HepG2 (cell line): Measurements from ENCODE around the gene EPB41L2. TPM values are rescaled to one million over a fixed set of nuclear protein-coding genes. Genes with fewer than 3 reads are reported as not detected.

Experiments
- ATAC-seq: fragments of 200-7000 bp; cut with Tn5 transposase; 3 replicates; pipeline ENCODE4 v1.9.1; 2020; ENCODE audit warnings: mild to moderate bottlenecking, moderate library complexity
- BruUV-seq: library from RNA; stranded (reverse); fragments of 400-500 nt; replicated peaks from 2 replicates; lab custom pipeline; 2021; lab: Mats Ljungman, UMichigan
- CTCF ChIA-PET: fragments of 300-600 bp; formaldehyde crosslinking; extraction: SDS; loops from one replicate; lab custom pipeline; 2021; ENCODE audit warnings: low total read pairs, inconsistent platforms, low intra/inter-chr PET ratio; lab: Yijun Ruan, JAX
- POLR2A ChIA-PET: fragments of 350-600 bp; sonication (Branson Sonifier 250); formaldehyde crosslinking; loops from one replicate; lab custom pipeline; 2020; ENCODE audit warnings: antibody characterized with exemption, inconsistent platforms; lab: Yijun Ruan, JAX
- DNase-seq: peaks from one replicate; pipeline ENCODE4 v3.0.0-alpha.2; 2015; ENCODE audit warnings: low spot score
- FAIRE-seq: peaks from 3 replicates; lab custom pipeline; 2011; peaks lifted over from hg19 to GRCh38; lab: Jason Lieb, UNC
- H2AFZ ChIP-seq: one replicate; pipeline ENCODE4 v1.6.1; 2011; ENCODE audit warnings: low read length, inconsistent platforms
- H3K27ac ChIP-seq: fragments of 300-600 bp; 3 replicates; pipeline ENCODE4 v1.8.0; 2011; ENCODE audit warnings: mixed run types, mild to moderate bottlenecking, mixed read lengths, low read length, inconsistent platforms; ENCODE audit not compliant: insufficient read depth; ENCODE audit errors: extremely low read length
- H3K27me3 ChIP-seq, 2 experiments: fragments of 200-600 bp in 1 of 2; 2 replicates in 1 of 2; 3 replicates in 1 of 2; pipeline versions ENCODE4 v1.6.0 to v1.8.0; 2011; ENCODE audit warnings: low read length in 2 of 2, mild to moderate bottlenecking in 2 of 2, moderate library complexity in 2 of 2, inconsistent platforms in 1 of 2; ENCODE audit not compliant: insufficient read depth in 2 of 2, control insufficient read depth in 1 of 2
- H3K36me3 ChIP-seq, 2 experiments: fragments of 200-600 bp in 1 of 2; replicated peaks in 1 of 2; 2 replicates in 1 of 2; 3 replicates in 1 of 2; pipeline versions ENCODE4 v1.5.1 to v1.8.0; 2011; ENCODE audit warnings: low read length in 2 of 2, inconsistent platforms in 1 of 2; ENCODE audit not compliant: insufficient read depth in 2 of 2, control insufficient read depth in 1 of 2
- H3K4me1 ChIP-seq: 2 replicates; pipeline ENCODE4 v1.5.1; 2012; ENCODE audit warnings: low read length, inconsistent platforms; ENCODE audit not compliant: insufficient read depth
- H3K4me2 ChIP-seq: 2 replicates; pipeline ENCODE4 v1.6.0; 2011; ENCODE audit warnings: low read depth, low read length, inconsistent platforms
- H3K4me3 ChIP-seq, 3 experiments: fragments of 200-600 bp in 1 of 3; sonication (generic), shearing (Covaris generic) in 1 of 3; replicated peaks in 1 of 3; 2 replicates each; pipeline ENCODE4 v1.5.1; 2011 to 2016; ENCODE audit warnings: low read length in 3 of 3, inconsistent platforms in 2 of 3, low read depth in 2 of 3, mild to moderate bottlenecking in 2 of 3, control low read depth in 1 of 3, mixed read lengths in 1 of 3; ENCODE audit not compliant: insufficient read depth in 1 of 3
- H3K79me2 ChIP-seq: one replicate; pipeline ENCODE4 v1.6.1; 2011; ENCODE audit warnings: low read length, inconsistent platforms; ENCODE audit not compliant: insufficient read depth
- H3K9ac ChIP-seq: 2 replicates; pipeline ENCODE4 v1.6.0; 2011; ENCODE audit warnings: mild to moderate bottlenecking, low read depth, low read length, inconsistent platforms; ENCODE audit not compliant: insufficient read depth
- H3K9me3 ChIP-seq: 2 replicates; pipeline ENCODE4 v1.5.1; 2012; ENCODE audit warnings: mild to moderate bottlenecking, low read length
- H4K20me1 ChIP-seq: 2 replicates; pipeline ENCODE4 v1.6.0; 2011; ENCODE audit warnings: inconsistent platforms, mild to moderate bottlenecking, low read length, moderate library complexity; ENCODE audit not compliant: insufficient read depth
- ARNT2 ChIP-seq: sonication (generic); formaldehyde crosslinking; IDR thresholded peaks from 2 replicates; pipeline ENCODE4 v1.8.0; 2022; ENCODE audit warnings: mild to moderate bottlenecking, low read depth, missing genetic modification reagents, moderate library complexity
- CHD2 ChIP-seq: IDR thresholded peaks from 2 replicates; pipeline ENCODE4 v1.6.1; 2011; ENCODE audit warnings: low read depth, low read length, improper control_type of control experiment
- KDM1A ChIP-seq: IDR thresholded peaks from 2 replicates; pipeline ENCODE4 v1.6.1; 2016; ENCODE audit warnings: missing compliant biosample characterization
- SMARCC2 ChIP-seq: fragments of 450-650 bp; IDR thresholded peaks from 2 replicates; pipeline ENCODE4 v1.6.1; 2017; ENCODE audit warnings: antibody characterized with exemption, mild to moderate bottlenecking
- SOX6 ChIP-seq, 2 experiments: fragments of 450-650 bp in 1 of 2; sonication (generic) in 1 of 2; formaldehyde crosslinking in 1 of 2; IDR thresholded peaks; 2 replicates each; pipeline versions ENCODE4 v1.4.0 to v1.6.1; 2017 to 2020; ENCODE audit warnings: antibody characterized with exemption in 1 of 2, mild to moderate bottlenecking in 1 of 2, missing genetic modification reagents in 1 of 2
- ZBTB7A ChIP-seq: sonication (generic); formaldehyde crosslinking; IDR thresholded peaks from 2 replicates; pipeline ENCODE4 v1.8.0; 2022; ENCODE audit warnings: mild to moderate bottlenecking, missing genetic modification reagents
- ZFP82 ChIP-seq: sonication (generic); formaldehyde crosslinking; IDR thresholded peaks from 2 replicates; pipeline ENCODE4 v1.5.1; 2020; ENCODE audit warnings: mild to moderate bottlenecking, missing genetic modification reagents, borderline replicate concordance
- ZKSCAN5 ChIP-seq: sonication (generic); formaldehyde crosslinking; IDR thresholded peaks from 2 replicates; pipeline ENCODE4 v1.5.1; 2020; ENCODE audit warnings: mild to moderate bottlenecking, missing genetic modification reagents
- ZNF326 ChIP-seq: sonication (generic); formaldehyde crosslinking; IDR thresholded peaks from 2 replicates; pipeline ENCODE4 v1.4.0; 2020; ENCODE audit warnings: missing genetic modification reagents, borderline replicate concordance
- ZNF629 ChIP-seq: sonication (generic); formaldehyde crosslinking; conservative IDR thresholded peaks from 2 replicates; pipeline ENCODE4 v1.5.0; 2020; ENCODE audit warnings: missing genetic modification reagents
- ZNF788 ChIP-seq: sonication (generic); formaldehyde crosslinking; IDR thresholded peaks from 2 replicates; pipeline ENCODE4 v1.5.0; 2020; ENCODE audit warnings: mild to moderate bottlenecking, missing genetic modification reagents, borderline replicate concordance
- WGBS: methylation state at CpG from one replicate; pipeline ENCODE4 v1.1.6; 2017; ENCODE audit warnings: low lambda C conversion rate; 5-methylcytosine and 5-hydroxymethylcytosine counted together
- in situ Hi-C: cut with HindIII; loops from 2 replicates; pipeline ENCODE4 v1.10.0; 2017; ENCODE audit warnings: low pct_unique_long_range_greater_than_20kb; ENCODE audit not compliant: extremely low pct_ligation_motif_present
- intact Hi-C: fragments of 100-400 bp; cut with micrococcal nuclease; formaldehyde crosslinking; loops from one replicate; pipeline ENCODE4 v1.10.0; 2022; ENCODE audit not compliant: unreplicated experiment
- polyA plus RNA-seq, 8 experiments: library from polyadenylated mRNA; depleted of rRNA in 3 of 8; stranded (reverse) in 7 of 8; unstranded in 1 of 8; fragments of >200 nt; fragmentation: Illumina TruSeq in 4 of 8; extraction: Trizol in 4 of 8; gene quantifications; 2 replicates each; pipeline versions ENCODE4 v1.2.1 to v1.2.3, GENCODE V29; 2011 to 2016; ENCODE audit warnings: low read depth in 4 of 8, missing spikeins in 1 of 8, mixed read lengths in 1 of 8; ENCODE audit not compliant: insufficient read depth in 1 of 8
- total RNA-seq, 5 experiments: library from RNA; depleted of rRNA; stranded (reverse); fragments of >200 nt; fragmentation: Illumina TruSeq; extraction: Trizol; gene quantifications; 2 replicates each; pipeline ENCODE4 v1.2.3, GENCODE V29; 2016; ENCODE audit warnings: low read depth in 1 of 5
- TF ChIP-seq, protein P1 (sequence below): sonication (generic); formaldehyde crosslinking; IDR thresholded peaks from 2 replicates; pipeline ENCODE4 v1.4.0; 2020; ENCODE audit warnings: missing genetic modification reagents
- TF ChIP-seq, protein P2 (sequence below): sonication (generic); formaldehyde crosslinking; IDR thresholded peaks from 2 replicates; pipeline ENCODE4 v1.5.1; 2020; ENCODE audit warnings: missing genetic modification reagents, mild to moderate bottlenecking, borderline replicate concordance
- TF ChIP-seq, protein P3 (sequence below): sonication (generic); formaldehyde crosslinking; IDR thresholded peaks from 2 replicates; pipeline ENCODE4 v1.4.0; 2020; ENCODE audit warnings: missing genetic modification reagents, low read depth, mild to moderate bottlenecking, borderline replicate concordance
- TF ChIP-seq, protein P4 (sequence below): IDR thresholded peaks from 2 replicates; pipeline ENCODE4 v1.6.1; 2012; ENCODE audit warnings: low read length, improper control_type of control experiment

EPB41L2 gene
- total and polyA plus RNA-seq, 2 of the 13 experiments (the other 11 are each of a cell fraction or from before 2014, with no cell fraction given), result 41.7 to 56.4 TPM

DNA sequence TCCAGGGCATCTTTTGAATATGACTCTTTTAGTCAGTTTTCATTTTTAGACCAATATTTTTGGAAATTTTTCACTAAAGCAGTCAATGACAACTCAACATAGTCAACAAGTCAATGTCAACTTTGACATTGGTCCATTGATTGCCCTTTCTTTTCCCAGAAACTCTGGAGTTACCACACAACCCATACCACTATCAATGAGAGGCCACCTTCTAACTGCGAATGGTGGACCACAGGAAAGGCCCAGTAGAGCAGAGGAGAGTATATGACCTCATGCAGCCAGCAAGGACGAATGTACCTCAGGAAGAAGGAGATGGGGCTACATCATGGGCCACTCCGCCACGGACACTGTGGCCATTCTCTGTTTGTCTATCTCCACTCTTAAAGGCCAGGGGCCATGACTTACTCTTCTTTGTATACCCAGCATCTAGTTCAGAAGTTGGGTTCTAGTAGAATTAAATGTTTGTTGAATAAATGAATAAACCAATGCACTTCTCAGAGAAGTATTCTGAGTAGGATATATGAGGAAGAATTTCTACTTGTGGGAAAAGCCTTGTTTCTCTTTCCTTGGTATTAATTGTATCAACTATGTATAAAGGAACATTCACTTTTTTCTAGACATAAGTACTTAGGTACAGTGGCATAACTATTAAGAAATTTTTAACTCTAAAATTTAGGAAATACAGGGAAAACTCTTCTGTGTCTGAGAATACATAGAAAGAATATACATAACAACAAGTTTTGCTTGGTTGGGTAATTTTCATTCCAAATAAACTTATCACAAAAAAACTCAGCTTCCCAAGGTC is 236.4 kb downstream of the EPB41L2 start:
- in situ Hi-C loops, result no loop called here
- Histone ChIP-seq H3K4me1 (peaks cover 94% of the 10 kb centered on the region), H3K27ac (peak overlapping the region; percentile 95), H4K20me1 (no peaks in the 10 kb centered on the region), H2AFZ (no peak overlapping the region), H3K4me2 (peak overlapping the region; percentile 95), H3K9me3 (no peaks in the 10 kb centered on the region), H3K79me2 (peaks cover 44% of the 10 kb centered on the region), H3K9ac (peak overlapping the region; percentile 92; the same call in 1 of the 2 replicates), H3K27me3 (no peaks in the 10 kb centered on the region; a peak in 1 of 5 replicates), H3K36me3 (peaks cover 2 to 13% of the 10 kb centered on the region in 2 experiments; a peak in 4 of 5 replicates), H3K4me3 (peak overlapping the region; percentile 66 to 83 (median 81))
- ChIA-PET POLR2A (interaction anchor here (0.6 to 5.3 kb wide), 21 partner anchors 10 to 1125 kb away, joined by 3 to 175 read pairs (median 4); no protein-coding TSS in a partner anchor), CTCF (no interaction called here)
- 35% methylated on average over 4 of the region's 4 CpGs for WGBS
- TSS peak; percentile 89 for BruUV-seq
- DNase-seq (no peak), FAIRE-seq (no peak), ATAC-seq (peak; percentile 44)
- intact Hi-C loops, result loop anchor here (1.0 to 5.0 kb wide), 4 partner anchors 11 to 504 kb away; no protein-coding TSS in a partner anchor
- TF ChIP-seq KDM1A (CRISPR knock-in tag) (no peak), ZNF788 (CRISPR knock-in tag) (no peak), ARNT2 (CRISPR knock-in tag) (no peak), ZBTB7A (CRISPR knock-in tag) (no peak), ZNF629 (no peak), SOX6 (IDR thresholded peaks at IDR 0.05) (no peak), SOX6 (CRISPR knock-in tag; IDR thresholded peaks at IDR 0.05) (no peak), ZNF326 (CRISPR knock-in tag) (no peak), CHD2 (no peak), ZKSCAN5 (CRISPR knock-in tag) (no peak), SMARCC2 (no peak), ZFP82 (CRISPR knock-in tag) (no peak)
- TF ChIP-seq, protein P1, sequence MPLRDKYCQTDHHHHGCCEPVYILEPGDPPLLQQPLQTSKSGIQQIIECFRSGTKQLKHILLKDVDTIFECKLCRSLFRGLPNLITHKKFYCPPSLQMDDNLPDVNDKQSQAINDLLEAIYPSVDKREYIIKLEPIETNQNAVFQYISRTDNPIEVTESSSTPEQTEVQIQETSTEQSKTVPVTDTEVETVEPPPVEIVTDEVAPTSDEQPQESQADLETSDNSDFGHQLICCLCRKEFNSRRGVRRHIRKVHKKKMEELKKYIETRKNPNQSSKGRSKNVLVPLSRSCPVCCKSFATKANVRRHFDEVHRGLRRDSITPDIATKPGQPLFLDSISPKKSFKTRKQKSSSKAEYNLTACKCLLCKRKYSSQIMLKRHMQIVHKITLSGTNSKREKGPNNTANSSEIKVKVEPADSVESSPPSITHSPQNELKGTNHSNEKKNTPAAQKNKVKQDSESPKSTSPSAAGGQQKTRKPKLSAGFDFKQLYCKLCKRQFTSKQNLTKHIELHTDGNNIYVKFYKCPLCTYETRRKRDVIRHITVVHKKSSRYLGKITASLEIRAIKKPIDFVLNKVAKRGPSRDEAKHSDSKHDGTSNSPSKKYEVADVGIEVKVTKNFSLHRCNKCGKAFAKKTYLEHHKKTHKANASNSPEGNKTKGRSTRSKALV (CRISPR knock-in tag), result no peak
- TF ChIP-seq, protein P2, sequence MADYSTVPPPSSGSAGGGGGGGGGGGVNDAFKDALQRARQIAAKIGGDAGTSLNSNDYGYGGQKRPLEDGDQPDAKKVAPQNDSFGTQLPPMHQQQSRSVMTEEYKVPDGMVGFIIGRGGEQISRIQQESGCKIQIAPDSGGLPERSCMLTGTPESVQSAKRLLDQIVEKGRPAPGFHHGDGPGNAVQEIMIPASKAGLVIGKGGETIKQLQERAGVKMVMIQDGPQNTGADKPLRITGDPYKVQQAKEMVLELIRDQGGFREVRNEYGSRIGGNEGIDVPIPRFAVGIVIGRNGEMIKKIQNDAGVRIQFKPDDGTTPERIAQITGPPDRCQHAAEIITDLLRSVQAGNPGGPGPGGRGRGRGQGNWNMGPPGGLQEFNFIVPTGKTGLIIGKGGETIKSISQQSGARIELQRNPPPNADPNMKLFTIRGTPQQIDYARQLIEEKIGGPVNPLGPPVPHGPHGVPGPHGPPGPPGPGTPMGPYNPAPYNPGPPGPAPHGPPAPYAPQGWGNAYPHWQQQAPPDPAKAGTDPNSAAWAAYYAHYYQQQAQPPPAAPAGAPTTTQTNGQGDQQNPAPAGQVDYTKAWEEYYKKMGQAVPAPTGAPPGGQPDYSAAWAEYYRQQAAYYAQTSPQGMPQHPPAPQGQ (CRISPR knock-in tag), result no peak
- TF ChIP-seq, protein P3, sequence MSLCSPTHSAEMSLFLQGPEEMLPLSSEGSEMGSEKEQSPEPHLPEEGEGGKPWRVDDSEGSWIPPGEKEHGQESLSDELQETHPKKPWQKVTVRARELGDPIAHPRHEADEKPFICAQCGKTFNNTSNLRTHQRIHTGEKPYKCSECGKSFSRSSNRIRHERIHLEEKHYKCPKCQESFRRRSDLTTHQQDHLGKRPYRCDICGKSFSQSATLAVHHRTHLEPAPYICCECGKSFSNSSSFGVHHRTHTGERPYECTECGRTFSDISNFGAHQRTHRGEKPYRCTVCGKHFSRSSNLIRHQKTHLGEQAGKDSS (CRISPR knock-in tag), result no peak
- TF ChIP-seq, protein P4, sequence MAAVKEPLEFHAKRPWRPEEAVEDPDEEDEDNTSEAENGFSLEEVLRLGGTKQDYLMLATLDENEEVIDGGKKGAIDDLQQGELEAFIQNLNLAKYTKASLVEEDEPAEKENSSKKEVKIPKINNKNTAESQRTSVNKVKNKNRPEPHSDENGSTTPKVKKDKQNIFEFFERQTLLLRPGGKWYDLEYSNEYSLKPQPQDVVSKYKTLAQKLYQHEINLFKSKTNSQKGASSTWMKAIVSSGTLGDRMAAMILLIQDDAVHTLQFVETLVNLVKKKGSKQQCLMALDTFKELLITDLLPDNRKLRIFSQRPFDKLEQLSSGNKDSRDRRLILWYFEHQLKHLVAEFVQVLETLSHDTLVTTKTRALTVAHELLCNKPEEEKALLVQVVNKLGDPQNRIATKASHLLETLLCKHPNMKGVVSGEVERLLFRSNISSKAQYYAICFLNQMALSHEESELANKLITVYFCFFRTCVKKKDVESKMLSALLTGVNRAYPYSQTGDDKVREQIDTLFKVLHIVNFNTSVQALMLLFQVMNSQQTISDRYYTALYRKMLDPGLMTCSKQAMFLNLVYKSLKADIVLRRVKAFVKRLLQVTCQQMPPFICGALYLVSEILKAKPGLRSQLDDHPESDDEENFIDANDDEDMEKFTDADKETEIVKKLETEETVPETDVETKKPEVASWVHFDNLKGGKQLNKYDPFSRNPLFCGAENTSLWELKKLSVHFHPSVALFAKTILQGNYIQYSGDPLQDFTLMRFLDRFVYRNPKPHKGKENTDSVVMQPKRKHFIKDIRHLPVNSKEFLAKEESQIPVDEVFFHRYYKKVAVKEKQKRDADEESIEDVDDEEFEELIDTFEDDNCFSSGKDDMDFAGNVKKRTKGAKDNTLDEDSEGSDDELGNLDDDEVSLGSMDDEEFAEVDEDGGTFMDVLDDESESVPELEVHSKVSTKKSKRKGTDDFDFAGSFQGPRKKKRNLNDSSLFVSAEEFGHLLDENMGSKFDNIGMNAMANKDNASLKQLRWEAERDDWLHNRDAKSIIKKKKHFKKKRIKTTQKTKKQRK, result no peak
